ENCODE measurements around the gene TPP2.

DNA sequence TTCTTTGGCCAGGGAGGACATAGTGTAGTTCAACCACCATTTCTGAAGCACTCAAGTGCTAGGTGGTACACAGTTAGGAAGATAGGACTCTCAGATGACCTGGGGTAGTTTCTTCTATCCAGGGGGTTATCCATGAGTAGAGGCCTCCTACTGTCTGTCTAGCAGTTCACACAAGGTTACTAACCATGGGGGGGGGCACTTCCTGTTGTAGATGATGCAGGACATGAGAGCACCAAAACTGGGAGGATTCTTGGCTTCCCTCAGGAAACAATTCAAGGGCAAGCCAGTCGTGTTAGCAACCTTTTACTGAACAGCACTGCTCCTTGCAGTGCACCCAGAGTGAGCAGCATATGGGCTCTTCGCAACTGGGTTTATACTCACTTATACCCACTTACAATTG lies 8.9 kb upstream of the TPP2 start:
- TF ChIP-seq POLR2AphosphoS5 (IDR thresholded peaks at IDR 0.05) = no peak
- TF ChIP-seq, protein P1, sequence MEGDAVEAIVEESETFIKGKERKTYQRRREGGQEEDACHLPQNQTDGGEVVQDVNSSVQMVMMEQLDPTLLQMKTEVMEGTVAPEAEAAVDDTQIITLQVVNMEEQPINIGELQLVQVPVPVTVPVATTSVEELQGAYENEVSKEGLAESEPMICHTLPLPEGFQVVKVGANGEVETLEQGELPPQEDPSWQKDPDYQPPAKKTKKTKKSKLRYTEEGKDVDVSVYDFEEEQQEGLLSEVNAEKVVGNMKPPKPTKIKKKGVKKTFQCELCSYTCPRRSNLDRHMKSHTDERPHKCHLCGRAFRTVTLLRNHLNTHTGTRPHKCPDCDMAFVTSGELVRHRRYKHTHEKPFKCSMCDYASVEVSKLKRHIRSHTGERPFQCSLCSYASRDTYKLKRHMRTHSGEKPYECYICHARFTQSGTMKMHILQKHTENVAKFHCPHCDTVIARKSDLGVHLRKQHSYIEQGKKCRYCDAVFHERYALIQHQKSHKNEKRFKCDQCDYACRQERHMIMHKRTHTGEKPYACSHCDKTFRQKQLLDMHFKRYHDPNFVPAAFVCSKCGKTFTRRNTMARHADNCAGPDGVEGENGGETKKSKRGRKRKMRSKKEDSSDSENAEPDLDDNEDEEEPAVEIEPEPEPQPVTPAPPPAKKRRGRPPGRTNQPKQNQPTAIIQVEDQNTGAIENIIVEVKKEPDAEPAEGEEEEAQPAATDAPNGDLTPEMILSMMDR (IDR thresholded peaks at IDR 0.05 in 8 of 11, conservative IDR thresholded peaks at IDR 0.05 in 3 of 11) = no peak
- no peak for TF ChIP-seq POLR2A (IDR thresholded peaks at IDR 0.05)
